Activated CD8-positive, alpha-beta memory T cell treated with anti-CD3 and anti-CD28 coated beads for 48 hours (primary cell): ENCODE measurements around the gene OXLD1.
A peak's percentile ranks its signal among the peaks of the same experiment; 100 is the strongest.
"Not testable (repeated sequence)": the region's sequence is repeated elsewhere in the genome, so short reads cannot be mapped to it uniquely, and the experiment has no call there.

Experiments
- DNase-seq, 3 experiments: peaks; one replicate each; pipeline ENCODE4 v3.0.0-alpha.2; 2020; ENCODE audit warnings: low read depth in 2 of 3, low spot score in 2 of 3

The OXLD1 gene

GRCh38 chr17:81683584-81684441, 17.4 kb upstream of the OXLD1 start, which contains the start of the genes ARL16 and HGS:
Gene ARL16, minus strand, starts transcription at chr17:81683797. Its CDS starts 44 bp downstream, at chr17:81683753.
Gene HGS, plus strand, starts transcription at chr17:81684011. Its CDS starts 56 bp downstream, at chr17:81684067.
- peak; percentile 93 to 97 (median 95) for DNase-seq

- DNase-seq, result no peak
These were observed 16.8 kb upstream of the OXLD1 start for GRCh38 chr17:81683208-81683583.

- DNase-seq, result no peak
These were observed 16.3 kb upstream of the OXLD1 start for GRCh38 chr17:81682565-81683207.

GRCh38 chr17:81681672-81682071, 15.3 kb upstream of the OXLD1 start:
- no peak for DNase-seq

GRCh38 chr17:81680150-81680549, 13.7 kb upstream of the OXLD1 start:
- DNase-seq, result no peak

- DNase-seq, result no peak
These were observed 10.5 kb upstream of the OXLD1 start for GRCh38 chr17:81676906-81677305.

GRCh38 chr17:81675515-81676221, 9.3 kb upstream of the OXLD1 start:
- not testable (repeated sequence) for DNase-seq

GRCh38 chr17:81673561-81674258, 7.3 kb upstream of the OXLD1 start:
- DNase-seq, result no peak

GRCh38 chr17:81672954-81673353, 6.5 kb upstream of the OXLD1 start:
- DNase-seq, result no peak

- no peak for DNase-seq
These were observed 6.1 kb upstream of the OXLD1 start for GRCh38 chr17:81672504-81672903.

GRCh38 chr17:81667754-81668153, 1.3 kb upstream of the OXLD1 start:
- no peak for DNase-seq

- no peak for DNase-seq
These were observed 388 bp downstream of the OXLD1 start for GRCh38 chr17:81666092-81666341.

- DNase-seq, result peak in 1 of 3 experiments; percentile 47
These were observed 957 bp downstream of the OXLD1 start for GRCh38 chr17:81665205-81666091.

- DNase-seq, result no peak
These were observed 2.3 kb downstream of the OXLD1 start for GRCh38 chr17:81664051-81664470.

GRCh38 chr17:81662002-81662401, 4.4 kb downstream of the OXLD1 start:
- no peak for DNase-seq

- DNase-seq, result no peak
These were observed 6.0 kb downstream of the OXLD1 start for GRCh38 chr17:81660441-81660840.

- DNase-seq, result no peak
These were observed 7.4 kb downstream of the OXLD1 start for GRCh38 chr17:81659038-81659437.

- no peak for DNase-seq
These were observed 9.6 kb downstream of the OXLD1 start for GRCh38 chr17:81656835-81657234.

- DNase-seq, result no peak
These were observed 10.2 kb downstream of the OXLD1 start, which contains the start of gene PDE6G for GRCh38 chr17:81656118-81656743. Gene PDE6G, minus strand, starts transcription at chr17:81656542. Its CDS starts 3,237 bp downstream, at chr17:81653305.
